ENCODE results near the gene IFT20. TPM values are rescaled to one million over a fixed set of nuclear protein-coding genes. Genes with fewer than 3 reads are reported as not detected.

IFT20 gene
- total RNA-seq, 6 donors from 2014 or later: 28.6 to 60.8 (median 44.3) TPM

DNA sequence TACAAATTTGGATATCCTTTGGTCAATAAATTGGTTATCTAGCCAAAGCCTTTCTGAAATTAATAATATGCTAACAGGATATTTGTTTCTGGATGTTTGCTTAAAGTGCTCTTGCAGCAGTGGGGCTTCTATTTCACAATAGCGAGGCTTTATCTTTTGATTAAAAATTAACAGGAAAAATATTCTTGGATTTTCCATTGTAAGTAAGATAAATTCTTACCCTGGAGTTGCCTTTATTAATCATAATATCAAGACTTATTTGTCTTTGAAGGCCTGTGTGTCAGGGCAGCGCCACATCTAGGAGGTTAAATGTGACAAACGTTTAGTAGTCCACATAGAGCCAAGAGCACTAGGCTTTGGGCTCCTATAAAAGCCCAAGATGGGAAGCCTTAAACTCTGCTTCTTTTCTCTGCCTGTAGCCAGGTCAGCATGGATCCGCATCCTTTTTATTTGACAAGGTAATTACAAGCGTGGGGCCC, 11.0 kb downstream of the IFT20 start:
- peaks cover 9 to 26% (median 17%) of the 10 kb centered on the region in 4 donors for H3K36me3 ChIP-seq
- no peaks in the 10 kb centered on the region for H3K27me3 ChIP-seq
- H3K27ac ChIP-seq: peak overlapping the region in 1 of 4 donors; percentile 6
- no peak overlapping the region for H3K4me3 ChIP-seq
- no peaks in the 10 kb centered on the region for H3K9me3 ChIP-seq
- H3K4me1 ChIP-seq: peaks cover 4 to 26% (median 19%) of the 10 kb centered on the region in 4 donors
- TF ChIP-seq, protein P1, sequence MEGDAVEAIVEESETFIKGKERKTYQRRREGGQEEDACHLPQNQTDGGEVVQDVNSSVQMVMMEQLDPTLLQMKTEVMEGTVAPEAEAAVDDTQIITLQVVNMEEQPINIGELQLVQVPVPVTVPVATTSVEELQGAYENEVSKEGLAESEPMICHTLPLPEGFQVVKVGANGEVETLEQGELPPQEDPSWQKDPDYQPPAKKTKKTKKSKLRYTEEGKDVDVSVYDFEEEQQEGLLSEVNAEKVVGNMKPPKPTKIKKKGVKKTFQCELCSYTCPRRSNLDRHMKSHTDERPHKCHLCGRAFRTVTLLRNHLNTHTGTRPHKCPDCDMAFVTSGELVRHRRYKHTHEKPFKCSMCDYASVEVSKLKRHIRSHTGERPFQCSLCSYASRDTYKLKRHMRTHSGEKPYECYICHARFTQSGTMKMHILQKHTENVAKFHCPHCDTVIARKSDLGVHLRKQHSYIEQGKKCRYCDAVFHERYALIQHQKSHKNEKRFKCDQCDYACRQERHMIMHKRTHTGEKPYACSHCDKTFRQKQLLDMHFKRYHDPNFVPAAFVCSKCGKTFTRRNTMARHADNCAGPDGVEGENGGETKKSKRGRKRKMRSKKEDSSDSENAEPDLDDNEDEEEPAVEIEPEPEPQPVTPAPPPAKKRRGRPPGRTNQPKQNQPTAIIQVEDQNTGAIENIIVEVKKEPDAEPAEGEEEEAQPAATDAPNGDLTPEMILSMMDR (IDR thresholded peaks at IDR 0.05): no peak
- TF ChIP-seq POLR2A (IDR thresholded peaks at IDR 0.05) (no peak), POLR2AphosphoS5 (IDR thresholded peaks at IDR 0.05) (no peak), EP300 (IDR thresholded peaks at IDR 0.05) (no peak)
- 68 to 72% methylated on average over 5 of the region's 5 CpGs for WGBS, 2 donors
- ATAC-seq (ENCODE audit: low FRiP score in 2 of 2) (no peak), DNase-seq (no peak)

DNA sequence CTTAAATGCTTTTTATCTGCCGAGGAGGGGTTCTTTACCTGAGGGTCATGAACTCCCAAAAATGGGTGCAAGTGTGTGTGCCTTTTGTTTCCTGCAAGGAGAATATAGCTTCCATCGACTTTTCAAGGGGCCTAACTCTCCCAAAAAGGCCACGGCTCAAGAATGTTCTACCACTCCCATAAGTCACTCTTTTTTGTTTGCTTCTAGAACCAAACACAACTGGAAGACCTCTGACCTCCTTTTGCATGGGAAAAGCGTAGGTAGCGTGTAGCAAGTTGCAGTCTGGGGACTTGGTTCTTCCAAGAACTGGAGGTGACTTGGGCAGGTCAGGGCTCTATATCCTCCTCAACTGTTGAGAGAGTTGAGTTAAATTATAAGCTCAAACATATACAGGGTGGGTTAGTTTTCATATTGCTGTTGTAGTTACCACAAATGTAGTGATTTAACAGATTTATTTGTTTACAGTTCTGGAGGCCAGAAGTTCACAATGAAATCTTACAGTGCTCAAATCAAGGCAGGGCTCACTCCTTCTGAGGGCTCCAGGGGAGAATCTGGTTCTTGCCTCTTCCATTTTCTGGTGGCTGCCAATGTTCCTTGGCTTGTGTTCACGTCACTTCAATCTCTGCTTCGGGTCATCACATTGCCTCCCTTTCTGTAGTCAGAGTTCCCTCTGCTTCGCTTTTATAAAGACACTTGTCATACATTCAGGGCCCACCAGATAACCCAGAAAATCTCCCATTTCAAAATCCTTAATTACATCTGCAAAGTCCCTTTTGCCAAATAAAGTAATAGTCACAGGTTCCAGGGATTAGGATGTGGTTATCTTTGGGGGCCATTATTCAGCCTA, 14.8 kb downstream of the IFT20 start:
- Histone ChIP-seq H3K4me3 (peak overlapping the region in 3 of 4 donors; percentile 71 to 78 (median 77)), H3K27ac (no peak overlapping the region), H3K9me3 (no peaks in the 10 kb centered on the region), H3K36me3 (no peaks in the 10 kb centered on the region), H3K4me1 (peaks cover 11 to 38% (median 29%) of the 10 kb centered on the region in 4 donors), H3K27me3 (peaks cover 0 to 3% (median 0%) of the 10 kb centered on the region in 4 donors)
- no peak for TF ChIP-seq POLR2A (IDR thresholded peaks at IDR 0.05)
- no peak for TF ChIP-seq EP300 (IDR thresholded peaks at IDR 0.05)
- TF ChIP-seq, protein P1 (IDR thresholded peaks at IDR 0.05): no peak
- no peak for TF ChIP-seq POLR2AphosphoS5 (IDR thresholded peaks at IDR 0.05)
- DNase-seq: no peak
- WGBS, 2 donors: 72 to 79% methylated on average over 8 of the region's 8 CpGs
- ATAC-seq (ENCODE audit: low FRiP score in 2 of 2): no peak

DNA sequence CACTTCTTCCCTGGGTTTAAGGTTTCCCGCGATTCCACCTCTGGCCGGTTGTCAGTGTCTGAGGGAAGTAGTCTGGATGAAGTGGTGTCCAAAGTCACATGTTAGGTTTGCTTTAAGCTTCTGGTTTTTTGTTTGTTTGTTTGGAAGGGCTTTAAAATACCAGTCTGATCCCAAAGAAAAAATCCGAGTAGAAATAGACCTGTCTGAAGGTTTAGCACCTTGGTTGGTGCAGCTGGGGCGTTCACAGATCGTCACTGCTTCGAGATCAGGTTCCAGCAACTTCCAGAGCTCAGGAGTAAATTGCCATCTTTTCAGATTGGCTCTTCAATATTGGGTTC, 15.7 kb downstream of the IFT20 start:
- H3K27ac ChIP-seq: peak overlapping the region in 2 of 4 donors; percentile 79 to 83
- WGBS, 2 donors: 1 to 6% methylated on average over 7 of the region's 7 CpGs
- H3K9me3 ChIP-seq: no peaks in the 10 kb centered on the region
- H3K36me3 ChIP-seq: no peaks in the 10 kb centered on the region
- no peak for DNase-seq
- ATAC-seq (ENCODE audit: low FRiP score in 2 of 2): no peak
- peak overlapping the region; percentile 27 to 78 (median 74) for H3K4me3 ChIP-seq
- TF ChIP-seq POLR2A (IDR thresholded peaks at IDR 0.05): no peak
- no peak for TF ChIP-seq POLR2AphosphoS5 (IDR thresholded peaks at IDR 0.05)
- TF ChIP-seq, protein P1 (IDR thresholded peaks at IDR 0.05): no peak
- TF ChIP-seq EP300 (IDR thresholded peaks at IDR 0.05): no peak
- H3K27me3 ChIP-seq: peaks cover 0 to 3% (median 0%) of the 10 kb centered on the region in 4 donors
- peaks cover 11 to 31% (median 25%) of the 10 kb centered on the region in 4 donors for H3K4me1 ChIP-seq

DNA sequence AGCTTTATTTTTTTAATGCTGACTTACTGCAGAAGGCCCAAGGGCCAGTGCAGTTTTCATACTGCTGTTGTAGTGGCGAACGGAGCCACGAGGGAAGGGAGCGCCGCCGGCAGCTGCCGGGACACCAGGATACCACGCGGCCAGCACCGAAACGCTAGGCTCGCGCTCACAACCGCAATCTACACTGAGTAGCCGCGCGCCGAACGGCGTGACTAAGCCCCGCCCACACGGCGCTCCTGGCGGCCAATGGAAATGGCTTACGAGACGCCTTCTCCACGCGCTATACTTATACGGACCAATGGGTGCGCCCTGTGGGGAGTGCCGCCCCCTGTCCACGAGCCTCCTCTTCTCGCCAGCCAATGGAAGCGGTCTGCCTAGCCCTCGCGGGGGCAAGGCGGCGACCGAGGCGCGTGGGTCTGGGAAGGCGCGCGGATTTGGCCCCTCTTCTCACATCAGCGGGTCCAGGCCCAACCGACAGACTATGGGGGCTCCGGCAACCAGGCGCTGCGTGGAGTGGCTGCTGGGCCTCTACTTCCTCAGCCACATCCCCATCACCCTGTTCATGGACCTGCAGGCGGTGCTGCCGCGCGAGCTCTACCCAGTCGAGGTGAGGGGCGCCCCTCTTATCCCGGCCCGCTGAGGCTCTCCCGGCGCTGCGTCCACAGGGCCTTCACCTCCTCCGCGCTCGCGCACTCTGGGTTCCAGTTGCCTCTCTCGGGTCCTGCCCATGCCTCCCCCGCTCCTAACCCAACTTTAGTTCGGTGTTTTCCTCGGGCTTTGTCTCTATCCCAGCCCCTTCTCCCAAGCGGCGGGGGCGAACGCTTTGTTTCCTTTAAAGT, 16.3 kb downstream of the IFT20 start, which contains the start of gene TMEM97:
Gene TMEM97 (plus strand): TSS at position 442 of the 839 bp plus-strand sequence. CDS start 40 bp downstream, at position 482.
- peaks cover 0 to 3% (median 0%) of the 10 kb centered on the region in 4 donors for H3K27me3 ChIP-seq
- H3K9me3 ChIP-seq: no peaks in the 10 kb centered on the region
- peaks cover 11 to 26% (median 20%) of the 10 kb centered on the region in 4 donors for H3K4me1 ChIP-seq
- WGBS, 2 donors: 0 to 1% methylated on average over 27 to 30 of the region's 72 CpGs
- no peaks in the 10 kb centered on the region for H3K36me3 ChIP-seq
- peak within 1 kb of the TSS; percentile 27 to 78 (median 74) for H3K4me3 ChIP-seq
- ATAC-seq (ENCODE audit: low FRiP score in 2 of 2) (peak; percentile 99), DNase-seq (peak; percentile 97 to 98)
- TF ChIP-seq EP300 (IDR thresholded peaks at IDR 0.05): peak in 1 of 4 donors; percentile 53
- TF ChIP-seq, protein P1 (IDR thresholded peaks at IDR 0.05): peak in 3 of 6 experiments; percentile 22 to 31 (median 30)
- peak; percentile 55 to 72 for TF ChIP-seq POLR2AphosphoS5 (IDR thresholded peaks at IDR 0.05)
- TF ChIP-seq POLR2A (IDR thresholded peaks at IDR 0.05): peak in 2 of 4 donors; percentile 24 to 52
- peak within 1 kb of the TSS in 2 of 4 donors; percentile 79 to 83 for H3K27ac ChIP-seq
